Measurements from ENCODE around the gene AMER3. TPM values are rescaled to one million over a fixed set of nuclear protein-coding genes. Genes with fewer than 3 reads are reported as not detected.

The AMER3 gene
- total RNA-seq, 1 donor from 2014 or later, result not detected

- no peaks in the 10 kb centered on the region for H3K27me3 Mint-ChIP-seq (ENCODE audit: unreplicated experiment)
- H3K4me3 Mint-ChIP-seq (ENCODE audit: unreplicated experiment), result no peak overlapping the region
- no peaks in the 10 kb centered on the region for H3K9me3 Mint-ChIP-seq (ENCODE audit: unreplicated experiment)
- no peak overlapping the region for H3K27ac Mint-ChIP-seq (ENCODE audit: unreplicated experiment)
- no peaks in the 10 kb centered on the region for H3K36me3 Mint-ChIP-seq (ENCODE audit: unreplicated experiment)
- DNase-seq (ENCODE audit: extremely low spot score, unreplicated experiment), result peak; percentile 65
- TF ChIP-seq CTCF (IDR thresholded peaks at IDR 0.05), result no peak
- H3K4me1 Mint-ChIP-seq (ENCODE audit: unreplicated experiment), result no peaks in the 10 kb centered on the region
Measured at GRCh38 chr2:130785466-130786055, 30.2 kb downstream of the AMER3 start.

DNA sequence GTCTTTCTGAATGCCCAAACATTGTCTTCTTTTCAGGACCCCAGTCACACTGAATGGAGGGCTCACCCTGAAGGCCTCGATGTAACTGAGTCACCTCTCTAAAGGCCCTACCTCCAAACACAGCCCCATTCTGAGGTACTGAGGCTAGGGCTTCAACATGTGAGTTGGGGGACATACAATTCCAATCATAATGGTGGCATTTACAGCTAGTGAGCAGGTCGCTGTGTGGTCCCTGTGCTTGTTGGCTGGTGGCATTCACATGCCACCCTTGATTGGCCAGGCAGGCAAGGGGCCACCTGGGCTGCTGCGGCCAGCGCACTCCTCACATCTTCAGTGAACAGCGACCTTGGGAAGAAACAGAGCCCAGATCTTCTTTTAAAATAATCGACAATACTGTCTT is 30.7 kb downstream of the AMER3 start:
- no peaks in the 10 kb centered on the region for H3K9me3 Mint-ChIP-seq (ENCODE audit: unreplicated experiment)
- no peak overlapping the region for H3K4me3 Mint-ChIP-seq (ENCODE audit: unreplicated experiment)
- no peaks in the 10 kb centered on the region for H3K27me3 Mint-ChIP-seq (ENCODE audit: unreplicated experiment)
- TF ChIP-seq CTCF (IDR thresholded peaks at IDR 0.05), result no peak
- peak; percentile 72 for DNase-seq (ENCODE audit: extremely low spot score, unreplicated experiment)
- no peak overlapping the region for H3K27ac Mint-ChIP-seq (ENCODE audit: unreplicated experiment)
- no peaks in the 10 kb centered on the region for H3K4me1 Mint-ChIP-seq (ENCODE audit: unreplicated experiment)
- no peaks in the 10 kb centered on the region for H3K36me3 Mint-ChIP-seq (ENCODE audit: unreplicated experiment)

- H3K4me1 Mint-ChIP-seq (ENCODE audit: unreplicated experiment), result no peaks in the 10 kb centered on the region
- no peak overlapping the region for H3K27ac Mint-ChIP-seq (ENCODE audit: unreplicated experiment)
- peak; percentile 83 for DNase-seq (ENCODE audit: extremely low spot score, unreplicated experiment)
- no peak overlapping the region for H3K4me3 Mint-ChIP-seq (ENCODE audit: unreplicated experiment)
- H3K36me3 Mint-ChIP-seq (ENCODE audit: unreplicated experiment), result no peaks in the 10 kb centered on the region
- H3K27me3 Mint-ChIP-seq (ENCODE audit: unreplicated experiment), result peaks cover 6% of the 10 kb centered on the region
- no peak for TF ChIP-seq CTCF (IDR thresholded peaks at IDR 0.05)
- H3K9me3 Mint-ChIP-seq (ENCODE audit: unreplicated experiment), result no peaks in the 10 kb centered on the region
Measured at GRCh38 chr2:130787841-130788240, 32.5 kb downstream of the AMER3 start.

GRCh38 chr2:130790312-130790711 is 35.0 kb downstream of the AMER3 start:
- Mint-ChIP-seq H3K4me3 (ENCODE audit: unreplicated experiment) (no peak overlapping the region), H3K4me1 (ENCODE audit: unreplicated experiment) (no peaks in the 10 kb centered on the region), H3K9me3 (ENCODE audit: unreplicated experiment) (no peaks in the 10 kb centered on the region), H3K27me3 (ENCODE audit: unreplicated experiment) (peaks cover 7% of the 10 kb centered on the region), H3K36me3 (ENCODE audit: unreplicated experiment) (no peaks in the 10 kb centered on the region), H3K27ac (ENCODE audit: unreplicated experiment) (no peak overlapping the region)
- TF ChIP-seq CTCF (IDR thresholded peaks at IDR 0.05), result no peak
- DNase-seq (ENCODE audit: extremely low spot score, unreplicated experiment), result no peak

DNA sequence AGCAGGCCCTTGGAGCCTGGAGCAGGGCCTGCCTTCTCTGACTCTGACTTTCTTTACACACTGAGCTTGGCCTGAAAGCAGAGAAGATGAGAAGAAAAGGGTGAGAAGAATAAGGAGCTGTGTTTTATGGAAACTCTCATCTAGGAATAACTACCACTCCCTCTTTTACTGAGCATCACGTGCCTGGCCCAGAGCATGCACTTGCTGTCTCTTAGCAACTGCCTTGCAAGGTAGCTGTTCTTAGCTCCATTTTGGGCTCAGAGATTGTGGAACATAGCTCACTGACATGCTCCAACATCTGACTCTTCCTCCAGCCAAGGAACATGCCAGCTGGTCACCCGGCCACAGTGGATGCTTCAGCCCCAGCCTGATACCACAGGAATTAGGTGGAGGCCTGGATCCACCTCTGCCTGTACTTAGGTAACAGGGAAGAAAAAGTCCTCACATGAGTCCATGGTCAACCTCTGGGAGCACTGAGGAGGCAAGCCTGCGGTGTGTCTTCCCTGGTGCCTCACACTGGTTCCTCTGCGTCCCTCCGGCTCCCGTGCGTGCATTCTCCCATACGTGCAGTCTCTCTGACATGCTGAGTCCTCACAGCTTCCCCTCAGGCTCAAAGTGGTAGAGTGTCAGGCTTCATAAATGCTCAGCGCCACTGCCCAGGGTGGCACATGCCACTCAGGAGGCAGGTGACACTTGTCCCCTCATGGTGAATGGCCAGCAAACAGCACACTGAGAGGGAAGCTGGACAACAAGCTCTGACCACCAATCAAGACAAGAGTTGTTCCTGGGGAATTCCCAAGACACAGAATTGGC is 35.7 kb downstream of the AMER3 start:
- Mint-ChIP-seq H3K9me3 (ENCODE audit: unreplicated experiment) (no peaks in the 10 kb centered on the region), H3K4me3 (ENCODE audit: unreplicated experiment) (no peak overlapping the region)

More for the DNA sequence above, 35.7 kb downstream of the AMER3 start:
- Mint-ChIP-seq H3K27me3 (ENCODE audit: unreplicated experiment) (peaks cover 9% of the 10 kb centered on the region), H3K4me1 (ENCODE audit: unreplicated experiment) (no peaks in the 10 kb centered on the region), H3K27ac (ENCODE audit: unreplicated experiment) (no peak overlapping the region), H3K36me3 (ENCODE audit: unreplicated experiment) (no peaks in the 10 kb centered on the region)
- DNase-seq (ENCODE audit: extremely low spot score, unreplicated experiment), result peak; percentile 77
- TF ChIP-seq CTCF (IDR thresholded peaks at IDR 0.05), result no peak
